H4 (cell line): ENCODE results near the gene ST3GAL4. TPM values are rescaled to one million over a fixed set of nuclear protein-coding genes. Genes with fewer than 3 reads are reported as not detected.

ENCODE experiments used
- DNase-seq: peaks from one replicate; pipeline ENCODE4 v3.0.0-alpha.2; 2015; ENCODE audit warnings: low spot score
- total RNA-seq: library from RNA; depleted of rRNA; stranded (reverse); fragments of >200 nt; shearing (Covaris generic); gene quantifications from 2 replicates; pipeline ENCODE4 v1.2.3, GENCODE V29; 2014; rRNA removed

The ST3GAL4 gene
- total RNA-seq, 1 experiment from 2014 or later, result 55.9 TPM

DNA sequence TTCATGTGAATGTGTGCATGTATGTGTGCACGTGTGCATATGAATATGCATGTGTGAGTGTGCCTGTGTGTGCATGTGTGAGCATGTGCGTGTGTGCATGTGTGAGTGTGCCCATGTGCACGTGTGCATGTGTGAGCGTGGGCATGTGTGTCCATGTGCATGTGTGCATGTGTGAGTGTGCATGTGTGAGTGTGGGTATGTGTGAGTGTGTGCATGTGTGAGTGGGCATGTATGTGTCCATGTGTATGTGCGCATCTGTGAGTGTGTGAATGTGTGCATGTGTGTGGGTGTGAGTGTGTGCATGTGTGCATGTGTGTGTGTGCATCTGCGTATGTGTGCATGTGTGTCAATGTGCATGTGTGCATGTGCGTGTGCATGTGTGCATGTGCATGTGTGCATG is 94.7 kb downstream of the ST3GAL4 start:
- no peak for DNase-seq

DNA sequence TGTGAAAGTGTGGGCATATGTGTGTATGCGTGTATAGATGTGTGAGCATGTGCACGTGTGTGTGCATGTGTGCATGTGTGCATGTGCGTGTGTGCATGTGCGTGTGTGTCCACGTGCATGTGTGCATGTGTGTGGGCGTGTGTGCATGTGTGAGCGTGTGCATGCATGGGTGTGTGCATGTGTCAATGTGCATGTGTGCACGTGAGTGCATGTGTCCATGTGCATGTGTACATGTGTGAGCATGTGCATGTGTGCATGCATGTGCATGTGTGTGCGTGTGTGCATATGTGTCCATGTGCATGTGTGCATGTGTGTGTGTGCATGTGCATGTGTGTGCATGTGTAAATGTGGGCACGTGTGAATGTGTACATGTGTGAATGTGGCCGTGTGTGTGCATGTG is 95.3 kb downstream of the ST3GAL4 start:
- DNase-seq, result no peak

DNA sequence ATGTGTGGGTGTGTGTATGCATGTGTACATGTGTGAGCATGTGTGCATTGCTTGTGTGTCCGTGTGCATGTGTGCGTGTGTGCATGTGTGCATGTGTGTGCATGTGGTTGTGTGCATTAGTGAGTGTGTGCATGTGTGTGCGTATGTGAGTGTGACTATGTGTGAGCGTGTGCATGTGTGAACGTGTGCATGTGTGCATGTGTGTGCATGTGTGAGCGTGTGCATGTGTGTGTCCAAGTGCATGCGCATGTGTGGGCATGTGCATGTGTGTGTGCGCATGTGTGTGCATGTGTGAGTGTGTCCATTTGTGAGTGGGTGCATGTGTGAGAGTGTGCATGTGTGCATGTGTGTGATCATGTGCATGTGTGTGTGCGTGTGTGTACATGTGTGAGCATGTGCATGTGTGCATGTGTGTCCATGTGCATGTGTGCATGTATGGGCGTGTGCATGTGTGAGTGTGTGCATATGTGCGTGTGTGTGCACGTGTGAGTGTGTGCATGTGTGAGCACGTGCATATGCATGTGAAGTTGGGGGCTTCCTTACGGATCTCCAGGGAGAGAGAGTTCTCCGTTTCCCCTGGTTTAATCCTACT is 95.8 kb downstream of the ST3GAL4 start:
- no peak for DNase-seq

GRCh38 chr11:126452241-126453101 is 97.0 kb downstream of the ST3GAL4 start:
- no peak for DNase-seq

GRCh38 chr11:126456089-126456488 is 100.6 kb downstream of the ST3GAL4 start:
- DNase-seq, result no peak

GRCh38 chr11:126456783-126457542 is 101.5 kb downstream of the ST3GAL4 start:
- no peak for DNase-seq

GRCh38 chr11:126457817-126458216 is 102.3 kb downstream of the ST3GAL4 start:
- no peak for DNase-seq

DNA sequence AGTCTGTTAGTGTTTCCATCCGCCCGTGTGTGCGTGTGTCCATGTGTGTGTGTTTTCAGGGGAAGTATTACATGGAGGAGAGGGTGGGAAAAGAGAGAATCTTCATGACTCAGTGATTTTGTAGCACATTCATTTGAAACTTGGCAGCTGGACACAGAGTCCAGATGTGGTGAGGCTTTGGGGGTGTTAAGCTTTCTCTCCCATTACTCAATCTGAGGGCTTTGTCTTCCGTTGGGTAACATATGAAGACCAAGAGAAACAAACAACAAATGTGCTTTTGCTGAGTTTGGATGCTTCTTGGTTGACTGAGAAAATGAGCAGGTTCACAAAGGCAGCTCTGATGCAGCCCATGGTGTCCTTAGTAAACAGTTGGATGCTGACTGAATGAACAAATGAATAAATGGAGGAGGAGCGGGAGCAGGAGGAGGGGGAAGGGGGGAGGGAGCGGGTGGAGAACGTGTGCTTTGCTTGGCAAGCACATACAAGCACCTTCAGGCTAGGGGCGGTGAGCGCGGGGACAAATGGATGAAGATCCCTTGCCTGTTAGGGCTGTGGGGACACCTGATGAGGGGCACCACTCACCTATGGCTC is 104.3 kb downstream of the ST3GAL4 start:
- no peak for DNase-seq

- DNase-seq, result no peak
Measured at GRCh38 chr11:126460417-126461095, 105.1 kb downstream of the ST3GAL4 start.

GRCh38 chr11:126461096-126461440 is 105.6 kb downstream of the ST3GAL4 start:
- DNase-seq, result no peak

- no peak for DNase-seq
Measured at GRCh38 chr11:126461996-126462395, 106.5 kb downstream of the ST3GAL4 start.

GRCh38 chr11:126462422-126462821 is 106.9 kb downstream of the ST3GAL4 start:
- DNase-seq, result no peak

Other genes starting within 250 kb of the ST3GAL4 start
- 17.7 and 20.3 TPM in 2 replicates for gene RPUSD4, start 144.0 kb upstream of the ST3GAL4 start, total RNA-seq
- gene FAM118B, start 143.9 kb upstream of the ST3GAL4 start, total RNA-seq, result 41.8 and 46.5 TPM in 2 replicates
- 144 and 145 TPM in 2 replicates for gene SRPRA, start 86.8 kb upstream of the ST3GAL4 start, total RNA-seq
- 29.0 and 40.3 TPM in 2 replicates for gene FOXRED1, start 86.5 kb upstream of the ST3GAL4 start, total RNA-seq
- 1.8 and 3.9 TPM in 2 replicates for gene TIRAP, start 72.6 kb upstream of the ST3GAL4 start, total RNA-seq
- 25.9 and 36.9 TPM in 2 replicates for gene DCPS, start 51.6 kb upstream of the ST3GAL4 start, total RNA-seq